ENCODE data around the gene B4GALNT1. TPM values are rescaled to one million over a fixed set of nuclear protein-coding genes. Genes with fewer than 3 reads are reported as not detected.

The B4GALNT1 gene
- polyA plus RNA-seq, 1 donor (not counting 4 experiments of a cell fraction or from before 2014, with no cell fraction given) = 0.08 TPM

DNA sequence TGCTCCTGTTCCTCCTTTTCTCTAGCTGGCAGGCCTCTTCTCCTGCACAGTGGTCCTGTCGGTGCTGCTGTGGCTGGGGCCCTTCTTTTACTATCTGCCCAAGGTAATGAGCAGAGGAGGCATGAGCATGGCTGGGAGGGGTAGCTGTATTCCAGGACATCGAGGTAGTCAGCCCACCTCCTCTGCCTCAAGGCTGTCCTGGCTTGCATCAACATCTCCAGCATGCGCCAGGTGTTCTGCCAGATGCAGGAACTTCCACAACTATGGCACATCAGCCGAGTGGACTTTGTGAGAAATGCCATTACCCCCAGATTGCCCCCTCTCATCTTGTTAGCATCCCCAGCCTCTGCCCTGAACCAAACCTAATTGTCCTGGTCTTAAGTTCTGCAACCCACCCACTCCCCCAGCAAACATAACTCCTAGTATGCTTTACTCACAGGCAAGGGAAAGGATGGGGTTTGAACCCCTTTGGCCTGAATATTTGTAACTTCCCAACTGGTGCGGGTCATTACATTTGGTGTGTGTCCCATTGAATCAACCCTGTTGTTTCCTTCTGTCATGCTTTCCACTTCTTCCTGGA is 9.1 kb downstream of the B4GALNT1 start:
- Histone ChIP-seq H3K79me2 (ENCODE audit: control insufficient read depth, insufficient read depth, low read length) (no peaks in the 10 kb centered on the region), H3K9ac (ENCODE audit: control insufficient read depth, extremely low read depth, insufficient read depth, low read length) (no peak overlapping the region), H3K27ac (ENCODE audit: control insufficient read depth, insufficient read depth, low read length) (no peak overlapping the region), H2AFZ (ENCODE audit: control insufficient read depth, low read length) (no peak overlapping the region), H3K9me3 (ENCODE audit: control insufficient read depth, low read depth, low read length) (no peaks in the 10 kb centered on the region), H3K4me2 (ENCODE audit: control insufficient read depth, extremely low read depth, insufficient read depth, low read depth, low read length) (no peak overlapping the region), H3K36me3 (ENCODE audit: control insufficient read depth in 2 of 2, extremely low read depth in 1 of 2, insufficient read depth in 2 of 2, low read length in 2 of 2) (no peaks in the 10 kb centered on the region), H3K27me3 (ENCODE audit: control insufficient read depth, extremely low read depth, insufficient read depth, low read length) (peaks cover 99% of the 10 kb centered on the region), H3K9me1 (ENCODE audit: control insufficient read depth, extremely low read depth, insufficient read depth, low read length) (no peaks in the 10 kb centered on the region), H3K4me3 (ENCODE audit: control insufficient read depth in 2 of 3, extremely low read depth in 1 of 3, insufficient read depth in 2 of 3, low read depth in 1 of 3, low read length in 3 of 3) (no peak overlapping the region), H3K4me1 (ENCODE audit: control insufficient read depth, extremely low read depth, insufficient read depth, low read length) (peaks cover 17% of the 10 kb centered on the region), H4K20me1 (ENCODE audit: control insufficient read depth, extremely low read depth, insufficient read depth, low read length) (peaks cover 3% of the 10 kb centered on the region)
- dilution Hi-C loops (cut with MboI; ENCODE audit: extremely low pct_ligation_motif_present, low sequenced_read_pairs) = no loop called here
- DNase-seq (ENCODE audit: low read depth, low spot score) (no peak), FAIRE-seq (no peak)
- TF ChIP-seq CTCF (optimal IDR thresholded peaks at IDR 0.05 in 1 of 3, IDR thresholded peaks at IDR 0.05 in 1 of 3, conservative IDR thresholded peaks at IDR 0.05 in 1 of 3; ENCODE audit: extremely low read depth in 1 of 3, insufficient read depth in 2 of 3, low read length in 3 of 3) (no peak), EZH2 (IDR thresholded peaks at IDR 0.05; ENCODE audit: low read length) (peak; percentile 49)

DNA sequence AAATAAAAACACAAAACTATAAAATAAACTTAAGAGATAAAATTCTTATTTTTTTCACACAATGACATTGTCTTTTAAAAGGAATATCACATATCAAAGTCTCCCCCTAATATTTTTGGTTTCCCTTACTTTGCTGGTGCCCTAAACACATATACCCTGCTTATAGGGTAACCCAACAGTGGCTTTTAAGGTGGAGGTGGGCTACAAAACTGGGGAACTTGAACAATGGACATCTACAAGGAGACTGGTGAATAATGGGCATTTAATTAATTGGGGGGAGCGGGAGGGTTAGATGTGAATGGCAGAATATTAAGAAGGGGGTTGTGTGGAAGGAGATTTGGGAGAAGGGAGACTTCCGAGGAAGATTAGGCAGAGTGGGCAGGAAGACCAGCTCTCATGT is 9.6 kb downstream of the B4GALNT1 start:
- TF ChIP-seq EZH2 (IDR thresholded peaks at IDR 0.05; ENCODE audit: low read length) (no peak), CTCF (optimal IDR thresholded peaks at IDR 0.05 in 1 of 3, IDR thresholded peaks at IDR 0.05 in 1 of 3, conservative IDR thresholded peaks at IDR 0.05 in 1 of 3; ENCODE audit: extremely low read depth in 1 of 3, insufficient read depth in 2 of 3, low read length in 3 of 3) (no peak)
- no peak overlapping the region for H3K4me2 ChIP-seq (ENCODE audit: control insufficient read depth, extremely low read depth, insufficient read depth, low read depth, low read length)
- H3K9ac ChIP-seq (ENCODE audit: control insufficient read depth, extremely low read depth, insufficient read depth, low read length) = no peak overlapping the region
- FAIRE-seq (no peak), DNase-seq (ENCODE audit: low read depth, low spot score) (no peak)
- H4K20me1 ChIP-seq (ENCODE audit: control insufficient read depth, extremely low read depth, insufficient read depth, low read length) = peaks cover 3% of the 10 kb centered on the region
- peaks cover 97% of the 10 kb centered on the region for H3K27me3 ChIP-seq (ENCODE audit: control insufficient read depth, extremely low read depth, insufficient read depth, low read length)
- H3K4me1 ChIP-seq (ENCODE audit: control insufficient read depth, extremely low read depth, insufficient read depth, low read length) = peaks cover 17% of the 10 kb centered on the region
- dilution Hi-C loops (cut with MboI; ENCODE audit: extremely low pct_ligation_motif_present, low sequenced_read_pairs) = no loop called here
- no peaks in the 10 kb centered on the region for H3K79me2 ChIP-seq (ENCODE audit: control insufficient read depth, insufficient read depth, low read length)
- H3K27ac ChIP-seq (ENCODE audit: control insufficient read depth, insufficient read depth, low read length) = no peak overlapping the region
- H3K9me1 ChIP-seq (ENCODE audit: control insufficient read depth, extremely low read depth, insufficient read depth, low read length) = no peaks in the 10 kb centered on the region
- no peak overlapping the region for H3K4me3 ChIP-seq (ENCODE audit: control insufficient read depth in 2 of 3, extremely low read depth in 1 of 3, insufficient read depth in 2 of 3, low read depth in 1 of 3, low read length in 3 of 3)
- H3K36me3 ChIP-seq (ENCODE audit: control insufficient read depth in 2 of 2, extremely low read depth in 1 of 2, insufficient read depth in 2 of 2, low read length in 2 of 2) = no peaks in the 10 kb centered on the region
- H2AFZ ChIP-seq (ENCODE audit: control insufficient read depth, low read length) = no peak overlapping the region
- no peaks in the 10 kb centered on the region for H3K9me3 ChIP-seq (ENCODE audit: control insufficient read depth, low read depth, low read length)

Measured in keratinocyte (primary cell).